ENCODE data around the gene TSC22D2. TPM values are rescaled to one million over a fixed set of nuclear protein-coding genes. Genes with fewer than 3 reads are reported as not detected.

TSC22D2 gene
- total RNA-seq, 4 donors from 2014 or later: 14.4 to 35.1 (median 21.2) TPM

DNA sequence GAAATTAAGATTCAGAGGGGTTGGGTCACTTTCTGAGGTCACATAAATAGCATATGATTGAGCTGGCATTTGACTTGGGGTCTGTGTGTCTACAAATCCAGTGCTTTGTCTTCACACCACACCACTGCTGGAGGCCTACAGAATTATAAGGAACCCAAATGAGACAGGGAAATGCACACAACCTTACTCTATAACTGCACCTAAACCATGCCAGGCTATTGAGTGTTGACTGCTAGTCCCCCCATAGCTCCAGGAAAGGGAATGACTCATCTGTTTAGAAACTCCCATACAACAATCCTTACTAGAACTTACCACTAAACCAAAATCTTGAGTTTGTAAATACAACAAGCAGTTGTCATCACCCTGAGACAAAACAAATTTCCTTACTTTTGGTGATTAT lies 16.9 kb upstream of the TSC22D2 start:
- intact Hi-C loops (cut with DNase I): no loop called here
- no peaks in the 10 kb centered on the region for H3K9me3 ChIP-seq
- no peaks in the 10 kb centered on the region for H3K36me3 ChIP-seq
- no peak overlapping the region for H3K4me3 ChIP-seq (replicated peaks in 1 of 3)
- no peak for TF ChIP-seq POLR2A (IDR thresholded peaks at IDR 0.05)
- TF ChIP-seq, protein P1, sequence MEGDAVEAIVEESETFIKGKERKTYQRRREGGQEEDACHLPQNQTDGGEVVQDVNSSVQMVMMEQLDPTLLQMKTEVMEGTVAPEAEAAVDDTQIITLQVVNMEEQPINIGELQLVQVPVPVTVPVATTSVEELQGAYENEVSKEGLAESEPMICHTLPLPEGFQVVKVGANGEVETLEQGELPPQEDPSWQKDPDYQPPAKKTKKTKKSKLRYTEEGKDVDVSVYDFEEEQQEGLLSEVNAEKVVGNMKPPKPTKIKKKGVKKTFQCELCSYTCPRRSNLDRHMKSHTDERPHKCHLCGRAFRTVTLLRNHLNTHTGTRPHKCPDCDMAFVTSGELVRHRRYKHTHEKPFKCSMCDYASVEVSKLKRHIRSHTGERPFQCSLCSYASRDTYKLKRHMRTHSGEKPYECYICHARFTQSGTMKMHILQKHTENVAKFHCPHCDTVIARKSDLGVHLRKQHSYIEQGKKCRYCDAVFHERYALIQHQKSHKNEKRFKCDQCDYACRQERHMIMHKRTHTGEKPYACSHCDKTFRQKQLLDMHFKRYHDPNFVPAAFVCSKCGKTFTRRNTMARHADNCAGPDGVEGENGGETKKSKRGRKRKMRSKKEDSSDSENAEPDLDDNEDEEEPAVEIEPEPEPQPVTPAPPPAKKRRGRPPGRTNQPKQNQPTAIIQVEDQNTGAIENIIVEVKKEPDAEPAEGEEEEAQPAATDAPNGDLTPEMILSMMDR (IDR thresholded peaks at IDR 0.05): no peak
- H3K27me3 ChIP-seq: no peaks in the 10 kb centered on the region
- no peak for DNase-seq
- no peaks in the 10 kb centered on the region for H3K4me1 ChIP-seq
- H3K27ac ChIP-seq: no peak overlapping the region

GRCh38 chr3:150393745-150394144 lies 14.4 kb upstream of the TSC22D2 start:
- no peaks in the 10 kb centered on the region for H3K36me3 ChIP-seq
- intact Hi-C loops (cut with DNase I): no loop called here
- no peak overlapping the region for H3K4me3 ChIP-seq (replicated peaks in 1 of 3)
- no peak for TF ChIP-seq POLR2A (IDR thresholded peaks at IDR 0.05)
- TF ChIP-seq, protein P1 (IDR thresholded peaks at IDR 0.05): no peak
- 55 to 58% methylated on average over 1 of the region's 1 CpG for WGBS, 2 donors
- no peak overlapping the region for H3K27ac ChIP-seq
- H3K27me3 ChIP-seq: no peaks in the 10 kb centered on the region
- no peaks in the 10 kb centered on the region for H3K9me3 ChIP-seq
- no peaks in the 10 kb centered on the region for H3K4me1 ChIP-seq
- DNase-seq: no peak

GRCh38 chr3:150394606-150395005 lies 13.5 kb upstream of the TSC22D2 start:
- intact Hi-C loops (cut with DNase I): no loop called here
- Histone ChIP-seq H3K27ac (no peak overlapping the region), H3K4me3 (replicated peaks in 1 of 3) (no peak overlapping the region), H3K9me3 (no peaks in the 10 kb centered on the region), H3K4me1 (no peaks in the 10 kb centered on the region), H3K27me3 (no peaks in the 10 kb centered on the region), H3K36me3 (no peaks in the 10 kb centered on the region)
- 90 to 94% methylated on average over 2 of the region's 2 CpGs for WGBS, 2 donors
- DNase-seq: no peak
- TF ChIP-seq POLR2A (IDR thresholded peaks at IDR 0.05): no peak
- TF ChIP-seq, protein P1 (IDR thresholded peaks at IDR 0.05): no peak

GRCh38 chr3:150396491-150396890 lies 11.6 kb upstream of the TSC22D2 start:
- Histone ChIP-seq H3K9me3 (no peaks in the 10 kb centered on the region), H3K4me3 (replicated peaks in 1 of 3) (no peak overlapping the region), H3K27me3 (no peaks in the 10 kb centered on the region), H3K4me1 (no peaks in the 10 kb centered on the region), H3K27ac (no peak overlapping the region), H3K36me3 (no peaks in the 10 kb centered on the region)
- TF ChIP-seq, protein P1 (IDR thresholded peaks at IDR 0.05): no peak
- TF ChIP-seq POLR2A (IDR thresholded peaks at IDR 0.05): no peak
- intact Hi-C loops (cut with DNase I): no loop called here
- no peak for DNase-seq
- 0 to 43% methylated on average over 1 of the region's 1 CpG for WGBS, 2 donors

- no peak for DNase-seq
- 76 to 79% methylated on average over 3 of the region's 3 CpGs for WGBS, 2 donors
- Histone ChIP-seq H3K27me3 (no peaks in the 10 kb centered on the region), H3K27ac (no peak overlapping the region), H3K4me1 (no peaks in the 10 kb centered on the region), H3K36me3 (no peaks in the 10 kb centered on the region), H3K4me3 (replicated peaks in 1 of 3) (no peak overlapping the region), H3K9me3 (no peaks in the 10 kb centered on the region)
- TF ChIP-seq, protein P1 (IDR thresholded peaks at IDR 0.05): no peak
- TF ChIP-seq POLR2A (IDR thresholded peaks at IDR 0.05): no peak
- intact Hi-C loops (cut with DNase I): no loop called here
These were observed 11.0 kb upstream of the TSC22D2 start for GRCh38 chr3:150396956-150397550.

Data from thyroid gland (tissue), 4 donors.